SKM-1 (cell line): Measurements from ENCODE around the gene NSG1.
"Not testable (repeated sequence)": the region's sequence is repeated elsewhere in the genome, so short reads cannot be mapped to it uniquely, and the experiment has no call there.

Experiments used
- DNase-seq: peaks from one replicate; lab custom pipeline; 2025; ENCODE audit not compliant: unreplicated experiment; lab: John Stamatoyannopoulos, UW

NSG1 gene

GRCh38 chr4:4386736-4387392, at the start of gene NSG1:
NSG1 (plus strand) TSS chr4:4387102; CDS start chr4:4387630, 528 bp downstream.
- no peak for DNase-seq

GRCh38 chr4:4338210-4339001, 48.5 kb upstream of the NSG1 start:
- no peak for DNase-seq

GRCh38 chr4:4339504-4340085, 47.3 kb upstream of the NSG1 start:
- DNase-seq = no peak

DNA sequence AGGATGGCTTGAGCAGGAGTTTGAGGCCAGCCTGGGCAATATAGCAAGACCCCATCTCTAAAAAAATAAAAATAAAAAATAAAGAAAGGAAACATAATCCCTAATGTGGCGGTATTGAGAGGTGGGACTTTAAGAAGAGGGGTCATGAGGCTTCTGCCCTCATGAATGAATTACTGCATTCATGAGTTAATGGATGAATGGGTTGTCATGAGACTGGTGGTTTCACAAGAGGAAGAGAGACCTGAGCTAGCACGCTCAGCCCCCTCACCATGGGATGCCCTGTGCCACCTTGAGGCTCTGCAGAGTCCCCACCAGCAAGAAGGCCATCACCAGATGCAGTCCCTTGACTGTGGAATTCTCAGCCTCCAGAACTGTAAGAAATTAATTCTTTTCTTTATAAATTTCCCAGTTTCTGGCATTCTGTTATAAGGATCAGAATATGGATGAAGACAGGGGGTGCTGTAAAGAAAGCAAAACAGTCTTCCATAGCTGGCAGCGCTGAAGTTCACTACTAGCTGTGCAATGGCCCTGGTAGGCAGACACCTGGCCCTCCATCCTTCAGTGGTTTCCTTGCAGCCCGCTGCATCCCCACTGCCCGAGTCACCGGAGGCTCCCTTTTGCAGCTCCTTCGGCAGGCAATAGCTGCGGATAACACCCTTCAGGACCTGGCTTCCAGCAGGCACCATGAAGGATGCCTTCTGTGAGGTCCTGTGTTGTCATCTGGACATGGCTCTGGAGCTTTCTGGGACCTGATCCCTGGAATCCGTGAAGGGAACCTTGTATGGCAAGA, 44.8 kb upstream of the NSG1 start:
- DNase-seq = no peak

- no peak for DNase-seq
Measured at GRCh38 chr4:4343038-4343437, 43.9 kb upstream of the NSG1 start.

- no peak for DNase-seq
Measured at GRCh38 chr4:4344915-4345527, 41.9 kb upstream of the NSG1 start.

DNA sequence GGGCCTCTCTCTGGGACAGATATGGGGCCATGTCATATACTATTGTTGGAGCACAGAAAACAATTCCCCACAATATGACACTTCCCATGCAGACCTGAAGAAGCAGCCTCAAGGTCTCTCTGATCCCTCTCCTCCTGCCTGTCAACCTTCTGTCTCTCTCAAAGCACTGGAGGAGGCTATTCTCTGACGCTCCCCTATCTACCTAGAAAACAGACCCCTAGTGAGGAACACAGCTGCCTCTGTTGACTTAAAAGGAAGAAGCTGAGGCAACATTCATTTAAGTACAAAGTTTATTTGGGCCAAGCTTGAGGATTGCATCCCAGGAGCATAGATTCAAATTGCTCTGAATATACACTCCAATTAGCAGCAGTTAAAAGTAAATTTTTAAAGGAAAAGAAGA, 39.3 kb upstream of the NSG1 start:
- DNase-seq = no peak

- DNase-seq = not testable (repeated sequence)
Measured at GRCh38 chr4:4348585-4348984, 38.3 kb upstream of the NSG1 start.

- no peak for DNase-seq
Measured at GRCh38 chr4:4349867-4350266, 37.0 kb upstream of the NSG1 start.

DNA sequence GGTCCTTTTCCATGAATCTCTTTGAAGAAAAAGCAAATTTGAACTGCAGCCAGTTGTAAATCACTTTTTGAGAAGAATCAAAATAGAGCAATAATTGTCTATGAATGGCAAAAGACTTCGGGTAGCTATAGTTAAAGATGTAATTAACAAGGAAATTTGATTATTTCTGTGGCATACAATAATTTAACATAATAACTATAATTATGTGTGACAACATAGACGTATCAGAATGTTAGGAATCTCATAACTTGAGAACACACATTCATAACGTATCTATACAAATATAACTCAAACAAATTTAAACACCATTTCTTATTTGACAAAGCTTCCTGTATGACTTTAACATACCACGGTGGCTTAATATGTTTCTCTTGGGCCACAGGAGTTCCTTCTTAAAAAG, 36.0 kb upstream of the NSG1 start:
- no peak for DNase-seq

DNA sequence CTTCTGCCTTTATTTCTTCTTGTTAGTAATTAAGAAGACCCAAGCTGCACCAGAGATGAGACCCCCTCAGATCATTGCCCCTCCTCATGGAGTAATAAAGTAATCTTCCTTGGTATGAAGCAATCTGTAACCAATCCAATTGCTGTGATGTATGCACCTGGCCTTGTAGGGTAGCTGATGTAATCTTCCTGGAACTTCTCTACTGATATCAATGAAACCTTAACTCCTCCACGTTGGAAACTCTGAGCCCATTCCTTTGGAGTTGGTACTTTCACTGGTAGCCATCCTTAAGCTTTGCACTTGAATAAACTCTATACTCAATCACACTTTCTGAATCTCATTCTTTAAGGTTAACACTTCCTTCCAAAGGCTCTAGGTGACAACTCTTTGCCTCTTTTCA, 31.6 kb upstream of the NSG1 start:
- DNase-seq = no peak

DNA sequence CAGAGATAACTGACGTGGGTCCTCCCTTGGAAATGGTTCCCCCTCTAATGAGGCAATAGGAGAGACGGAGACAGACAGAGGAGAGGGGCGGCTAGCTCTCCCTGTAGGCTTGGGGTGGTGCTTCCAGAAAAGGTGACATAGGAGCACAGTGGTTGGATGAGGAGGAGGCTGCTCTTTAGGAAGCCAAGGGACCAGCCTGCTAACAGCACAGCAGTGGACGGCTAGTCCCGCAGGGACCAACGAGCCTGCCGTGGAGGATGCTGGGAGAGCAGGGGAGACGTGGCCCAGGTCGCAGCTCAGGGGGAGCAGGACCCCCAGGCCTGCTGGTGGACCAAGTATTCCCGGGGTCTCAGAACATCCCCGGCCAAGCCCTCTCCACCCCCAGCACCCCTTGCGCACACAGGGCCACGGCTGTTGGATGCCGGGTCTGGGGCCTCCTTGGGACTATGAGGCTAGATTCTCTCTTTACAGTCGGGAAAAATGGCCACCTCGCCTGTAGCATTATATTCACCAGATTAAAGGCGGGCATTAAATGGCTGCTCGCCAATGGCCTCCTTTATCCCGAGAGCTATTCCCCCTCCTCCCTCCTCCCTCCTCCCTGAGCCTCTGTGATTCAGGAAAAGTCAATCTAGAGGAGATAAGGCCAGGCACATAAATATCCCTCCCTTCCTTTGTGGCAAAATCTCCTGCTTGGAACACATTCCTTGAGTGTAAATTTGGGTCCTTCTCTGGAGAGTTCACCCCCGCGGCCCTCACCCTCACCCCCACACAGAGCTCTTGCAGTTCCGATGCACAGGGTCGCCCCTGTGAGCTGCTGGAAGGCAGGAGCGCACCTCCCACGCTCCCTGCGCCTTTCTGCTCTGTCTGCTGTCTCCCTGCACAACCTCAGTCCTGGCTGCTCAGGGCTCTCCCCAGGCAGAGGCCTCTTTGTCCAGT, 30.5 kb upstream of the NSG1 start:
- no peak for DNase-seq

DNA sequence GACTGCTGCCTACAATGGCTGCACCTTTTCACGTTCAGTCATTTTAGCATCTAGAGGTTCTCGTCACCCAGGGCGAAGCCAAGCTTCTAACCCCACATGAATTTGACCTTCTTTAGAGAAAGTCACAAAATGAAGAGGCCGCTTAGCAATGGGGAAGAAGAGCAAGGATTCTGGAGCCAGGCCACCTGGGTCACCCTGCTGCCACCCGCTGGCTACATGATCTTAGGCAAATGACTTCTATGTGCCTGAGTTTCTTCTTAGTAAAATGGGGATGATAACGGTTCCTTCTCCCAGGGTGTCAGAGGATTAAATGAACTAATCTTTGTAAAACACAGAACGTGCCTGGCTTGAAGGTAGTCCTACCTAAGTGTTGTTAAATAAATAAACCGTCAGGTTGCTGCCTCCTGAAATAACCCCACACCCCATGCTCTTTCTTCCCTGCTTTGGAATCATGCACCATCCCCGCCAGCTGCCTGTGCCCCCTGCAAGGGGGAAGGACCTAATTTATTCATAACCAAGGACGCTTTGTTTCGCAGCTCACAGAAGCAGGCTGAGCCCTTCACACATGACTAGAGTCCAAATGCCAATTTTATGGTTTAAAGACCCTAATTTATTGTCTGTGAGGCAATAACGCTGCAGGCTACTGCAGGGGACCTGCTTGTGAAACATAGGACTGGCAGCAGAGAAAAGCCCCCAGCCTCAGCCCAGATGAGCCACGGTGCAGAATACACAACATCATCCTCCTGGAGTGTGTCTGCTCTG, 28.6 kb upstream of the NSG1 start:
- DNase-seq = no peak

GRCh38 chr4:4361883-4362282, 25.0 kb upstream of the NSG1 start:
- DNase-seq = no peak

GRCh38 chr4:4362991-4363697, 23.8 kb upstream of the NSG1 start:
- DNase-seq = no peak

DNA sequence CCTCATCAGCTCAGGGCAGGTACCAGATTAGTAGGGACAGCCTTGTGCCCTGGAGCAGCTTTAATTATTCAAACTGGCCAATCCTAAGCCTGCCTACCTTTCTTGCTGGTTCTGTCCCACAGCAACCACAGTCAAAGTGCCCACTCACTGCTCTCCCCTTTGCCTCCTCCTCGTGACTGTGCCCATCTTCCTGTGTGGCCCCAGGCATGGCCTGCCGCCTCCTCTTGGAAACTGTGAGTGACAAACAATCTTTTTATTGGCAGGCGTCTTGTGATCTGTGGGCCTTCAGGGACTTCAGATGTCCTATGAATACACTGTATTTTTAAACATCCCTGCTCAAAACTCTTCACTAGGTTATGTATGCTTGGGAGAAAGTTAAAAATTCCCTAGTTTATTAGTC, 22.8 kb upstream of the NSG1 start:
- DNase-seq = no peak

GRCh38 chr4:4364486-4365208, 22.3 kb upstream of the NSG1 start:
- no peak for DNase-seq
